DND-41 (cell line): ENCODE results near the gene ATP12A.

Experiments used
- EZH2 ChIP-seq: IDR thresholded peaks from 3 replicates; pipeline ENCODE4 v1.6.1; 2012; ENCODE audit warnings: borderline replicate concordance, low read depth, mild to moderate bottlenecking, moderate library complexity, low read length, inconsistent platforms; ENCODE audit not compliant: severe bottlenecking
- TF ChIP-seq, protein P1 (sequence below): IDR thresholded peaks from 2 replicates; pipeline ENCODE4 v1.5.1; 2012; ENCODE audit warnings: borderline replicate concordance, low read length, moderate library complexity, mild to moderate bottlenecking; ENCODE audit not compliant: poor library complexity, severe bottlenecking; ENCODE audit errors: extremely low read depth

DNA sequence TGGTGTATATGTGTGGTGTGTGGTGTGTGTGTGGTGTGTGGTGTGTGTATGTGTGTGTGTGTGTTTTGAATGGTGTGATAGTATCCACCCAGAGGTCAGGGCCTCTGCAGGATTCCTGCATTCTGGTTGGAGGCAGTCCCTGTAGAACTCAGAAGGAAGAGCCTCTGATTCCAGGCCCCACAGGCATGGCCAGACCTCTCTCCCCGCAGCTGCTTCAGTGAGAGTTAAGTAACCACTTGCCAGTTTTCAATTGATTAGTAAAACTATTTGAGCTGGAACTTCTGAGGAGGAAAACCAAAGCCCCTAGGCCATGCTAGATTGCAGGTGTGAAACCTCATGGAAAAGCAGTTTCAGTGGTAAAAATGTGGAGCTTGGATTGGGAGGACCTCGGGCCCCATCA lies 2.1 kb downstream of the ATP12A start:
- TF ChIP-seq EZH2: no peak
- TF ChIP-seq, protein P1, sequence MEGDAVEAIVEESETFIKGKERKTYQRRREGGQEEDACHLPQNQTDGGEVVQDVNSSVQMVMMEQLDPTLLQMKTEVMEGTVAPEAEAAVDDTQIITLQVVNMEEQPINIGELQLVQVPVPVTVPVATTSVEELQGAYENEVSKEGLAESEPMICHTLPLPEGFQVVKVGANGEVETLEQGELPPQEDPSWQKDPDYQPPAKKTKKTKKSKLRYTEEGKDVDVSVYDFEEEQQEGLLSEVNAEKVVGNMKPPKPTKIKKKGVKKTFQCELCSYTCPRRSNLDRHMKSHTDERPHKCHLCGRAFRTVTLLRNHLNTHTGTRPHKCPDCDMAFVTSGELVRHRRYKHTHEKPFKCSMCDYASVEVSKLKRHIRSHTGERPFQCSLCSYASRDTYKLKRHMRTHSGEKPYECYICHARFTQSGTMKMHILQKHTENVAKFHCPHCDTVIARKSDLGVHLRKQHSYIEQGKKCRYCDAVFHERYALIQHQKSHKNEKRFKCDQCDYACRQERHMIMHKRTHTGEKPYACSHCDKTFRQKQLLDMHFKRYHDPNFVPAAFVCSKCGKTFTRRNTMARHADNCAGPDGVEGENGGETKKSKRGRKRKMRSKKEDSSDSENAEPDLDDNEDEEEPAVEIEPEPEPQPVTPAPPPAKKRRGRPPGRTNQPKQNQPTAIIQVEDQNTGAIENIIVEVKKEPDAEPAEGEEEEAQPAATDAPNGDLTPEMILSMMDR: no peak
